Measurements from ENCODE around the gene ATP1A1.
A peak's percentile ranks its signal among the peaks of the same experiment; 100 is the strongest.

- TF ChIP-seq CTCF (IDR thresholded peaks at IDR 0.05; ENCODE audit: low read length) = peak; percentile 31; the same call in 1 of the 2 replicates
- no peak for TF ChIP-seq EZH2 (IDR thresholded peaks at IDR 0.05; ENCODE audit: borderline replicate concordance, low read length)
These were observed 12.4 kb upstream of the ATP1A1 start for GRCh38 chr1:116360429-116361173.
